ENCODE data around the gene FBXW7. TPM values are rescaled to one million over a fixed set of nuclear protein-coding genes. Genes with fewer than 3 reads are reported as not detected.
"Not testable (repeated sequence)": the region's sequence is repeated elsewhere in the genome, so short reads cannot be mapped to it uniquely, and the experiment has no call there.

FBXW7 gene
- polyA plus RNA-seq, 1 donor: 19.2 TPM

GRCh38 chr4:152554742-152555141 lies 18.9 kb upstream of the FBXW7 start:
- DNase-seq: no peak

GRCh38 chr4:152550687-152551086 lies 14.8 kb upstream of the FBXW7 start:
- not testable (repeated sequence) for H3K4me3 ChIP-seq (ENCODE audit: low read length); H3K9me3 ChIP-seq (ENCODE audit: control insufficient read depth, low read depth, low read length); H3K27ac ChIP-seq (ENCODE audit: low read length); H3K4me1 ChIP-seq (ENCODE audit: control insufficient read depth, insufficient read depth, low read length); H3K36me3 ChIP-seq (ENCODE audit: control insufficient read depth, insufficient read depth, low read length); DNase-seq; H3K27me3 ChIP-seq (ENCODE audit: control insufficient read depth, insufficient read depth, low read length)
- no CpG with 5 or more reads among the region's 2 CpGs for WGBS (ENCODE audit: insufficient coverage, low lambda C conversion rate)

More at GRCh38 chr4:152554742-152555141, 18.9 kb upstream of the FBXW7 start:
- H3K36me3 ChIP-seq (ENCODE audit: control insufficient read depth, insufficient read depth, low read length): no peaks in the 10 kb centered on the region
- H3K27me3 ChIP-seq (ENCODE audit: control insufficient read depth, insufficient read depth, low read length): no peaks in the 10 kb centered on the region
- WGBS (ENCODE audit: insufficient coverage, low lambda C conversion rate): no CpG with 5 or more reads among the region's 2 CpGs
- no peaks in the 10 kb centered on the region for H3K9me3 ChIP-seq (ENCODE audit: control insufficient read depth, low read depth, low read length)
- no peak overlapping the region for H3K27ac ChIP-seq (ENCODE audit: low read length)
- H3K4me3 ChIP-seq (ENCODE audit: low read length): no peak overlapping the region
- H3K4me1 ChIP-seq (ENCODE audit: control insufficient read depth, insufficient read depth, low read length): no peaks in the 10 kb centered on the region

GRCh38 chr4:152545088-152545487 lies 9.2 kb upstream of the FBXW7 start:
- DNase-seq: no peak
- no peaks in the 10 kb centered on the region for H3K36me3 ChIP-seq (ENCODE audit: control insufficient read depth, insufficient read depth, low read length)

GRCh38 chr4:152544533-152544932 lies 8.6 kb upstream of the FBXW7 start:
- WGBS (ENCODE audit: insufficient coverage, low lambda C conversion rate): 100% methylated on average over 1 of the region's 8 CpGs
- not testable (repeated sequence) for DNase-seq; H3K36me3 ChIP-seq (ENCODE audit: control insufficient read depth, insufficient read depth, low read length); H3K4me1 ChIP-seq (ENCODE audit: control insufficient read depth, insufficient read depth, low read length); H3K27ac ChIP-seq (ENCODE audit: low read length); H3K27me3 ChIP-seq (ENCODE audit: control insufficient read depth, insufficient read depth, low read length); H3K4me3 ChIP-seq (ENCODE audit: low read length)
- peaks cover 13% of the 10 kb centered on the region for H3K9me3 ChIP-seq (ENCODE audit: control insufficient read depth, low read depth, low read length)

More at GRCh38 chr4:152545088-152545487, 9.2 kb upstream of the FBXW7 start:
- Histone ChIP-seq H3K4me1 (ENCODE audit: control insufficient read depth, insufficient read depth, low read length) (no peaks in the 10 kb centered on the region), H3K4me3 (ENCODE audit: low read length) (no peak overlapping the region), H3K27ac (ENCODE audit: low read length) (no peak overlapping the region), H3K27me3 (ENCODE audit: control insufficient read depth, insufficient read depth, low read length) (no peaks in the 10 kb centered on the region), H3K9me3 (ENCODE audit: control insufficient read depth, low read depth, low read length) (peaks cover 10% of the 10 kb centered on the region)
- WGBS (ENCODE audit: insufficient coverage, low lambda C conversion rate): 71% methylated on average over 1 of the region's 2 CpGs

- WGBS (ENCODE audit: insufficient coverage, low lambda C conversion rate): no CpG with 5 or more reads among the region's 13 CpGs
- Histone ChIP-seq H3K27me3 (ENCODE audit: control insufficient read depth, insufficient read depth, low read length) (no peaks in the 10 kb centered on the region), H3K4me1 (ENCODE audit: control insufficient read depth, insufficient read depth, low read length) (peaks cover 10% of the 10 kb centered on the region), H3K4me3 (ENCODE audit: low read length) (no peak overlapping the region), H3K27ac (ENCODE audit: low read length) (no peak overlapping the region), H3K9me3 (ENCODE audit: control insufficient read depth, low read depth, low read length) (peaks cover 14% of the 10 kb centered on the region), H3K36me3 (ENCODE audit: control insufficient read depth, insufficient read depth, low read length) (peaks cover 7% of the 10 kb centered on the region)
- DNase-seq: no peak
Measured at GRCh38 chr4:152540941-152541340, 5.0 kb upstream of the FBXW7 start.

- H3K4me1 ChIP-seq (ENCODE audit: control insufficient read depth, insufficient read depth, low read length): peaks cover 10% of the 10 kb centered on the region
- H3K36me3 ChIP-seq (ENCODE audit: control insufficient read depth, insufficient read depth, low read length): peaks cover 7% of the 10 kb centered on the region
- no peak for DNase-seq
- H3K27me3 ChIP-seq (ENCODE audit: control insufficient read depth, insufficient read depth, low read length): no peaks in the 10 kb centered on the region
- no CpG with 5 or more reads among the region's 4 CpGs for WGBS (ENCODE audit: insufficient coverage, low lambda C conversion rate)
- no peak overlapping the region for H3K4me3 ChIP-seq (ENCODE audit: low read length)
- H3K27ac ChIP-seq (ENCODE audit: low read length): no peak overlapping the region
- H3K9me3 ChIP-seq (ENCODE audit: control insufficient read depth, low read depth, low read length): peaks cover 14% of the 10 kb centered on the region
Measured at GRCh38 chr4:152540293-152540674, 4.4 kb upstream of the FBXW7 start.

- Histone ChIP-seq H3K27me3 (ENCODE audit: control insufficient read depth, insufficient read depth, low read length) (no peaks in the 10 kb centered on the region), H3K27ac (ENCODE audit: low read length) (no peak overlapping the region), H3K36me3 (ENCODE audit: control insufficient read depth, insufficient read depth, low read length) (peaks cover 7% of the 10 kb centered on the region), H3K4me3 (ENCODE audit: low read length) (no peak overlapping the region), H3K4me1 (ENCODE audit: control insufficient read depth, insufficient read depth, low read length) (peaks cover 10% of the 10 kb centered on the region), H3K9me3 (ENCODE audit: control insufficient read depth, low read depth, low read length) (peaks cover 14% of the 10 kb centered on the region)
- peak in 1 of 2 donors; percentile 9 for DNase-seq
- WGBS (ENCODE audit: insufficient coverage, low lambda C conversion rate): no CpG with 5 or more reads among the region's 16 CpGs
Measured at GRCh38 chr4:152539556-152540292, 3.8 kb upstream of the FBXW7 start.

- H3K27ac ChIP-seq (ENCODE audit: low read length): peak overlapping the region; percentile 98
- peaks cover 14% of the 10 kb centered on the region for H3K9me3 ChIP-seq (ENCODE audit: control insufficient read depth, low read depth, low read length)
- DNase-seq: peak in 1 of 2 donors; percentile 9
Measured at GRCh38 chr4:152537881-152538280, 2.0 kb upstream of the FBXW7 start.

GRCh38 chr4:152536545-152537182 lies 772 bp upstream of the FBXW7 start:
- Histone ChIP-seq H3K9me3 (ENCODE audit: control insufficient read depth, low read depth, low read length) (peaks cover 14% of the 10 kb centered on the region), H3K27me3 (ENCODE audit: control insufficient read depth, insufficient read depth, low read length) (no peaks in the 10 kb centered on the region), H3K36me3 (ENCODE audit: control insufficient read depth, insufficient read depth, low read length) (peaks cover 7% of the 10 kb centered on the region), H3K4me3 (ENCODE audit: low read length) (peak overlapping the region; percentile 85), H3K4me1 (ENCODE audit: control insufficient read depth, insufficient read depth, low read length) (peaks cover 13% of the 10 kb centered on the region), H3K27ac (ENCODE audit: low read length) (peak overlapping the region; percentile 98)
- DNase-seq: peak; percentile 74 to 92
- 0% methylated on average over 4 of the region's 24 CpGs for WGBS (ENCODE audit: insufficient coverage, low lambda C conversion rate)

More at GRCh38 chr4:152537881-152538280, 2.0 kb upstream of the FBXW7 start:
- no CpG with 5 or more reads among the region's 1 CpG for WGBS (ENCODE audit: insufficient coverage, low lambda C conversion rate)
- Histone ChIP-seq H3K27me3 (ENCODE audit: control insufficient read depth, insufficient read depth, low read length) (no peaks in the 10 kb centered on the region), H3K36me3 (ENCODE audit: control insufficient read depth, insufficient read depth, low read length) (peaks cover 7% of the 10 kb centered on the region), H3K4me3 (ENCODE audit: low read length) (no peak overlapping the region), H3K4me1 (ENCODE audit: control insufficient read depth, insufficient read depth, low read length) (peaks cover 13% of the 10 kb centered on the region)

- H3K27me3 ChIP-seq (ENCODE audit: control insufficient read depth, insufficient read depth, low read length): no peaks in the 10 kb centered on the region
- H3K9me3 ChIP-seq (ENCODE audit: control insufficient read depth, low read depth, low read length): peaks cover 6% of the 10 kb centered on the region
- H3K27ac ChIP-seq (ENCODE audit: low read length): peak overlapping the region; percentile 98
- WGBS (ENCODE audit: insufficient coverage, low lambda C conversion rate): no CpG with 5 or more reads among the region's 60 CpGs
- peak overlapping the region; percentile 85 for H3K4me3 ChIP-seq (ENCODE audit: low read length)
- H3K4me1 ChIP-seq (ENCODE audit: control insufficient read depth, insufficient read depth, low read length): peaks cover 13% of the 10 kb centered on the region
- H3K36me3 ChIP-seq (ENCODE audit: control insufficient read depth, insufficient read depth, low read length): peaks cover 7% of the 10 kb centered on the region
- peak; percentile 18 to 37 for DNase-seq
Measured at GRCh38 chr4:152535360-152535902, 461 bp downstream of the FBXW7 start.

Measured in large intestine (tissue), 3 donors.